ENCODE data around the gene SNX24.

SNX24 gene, protein sequence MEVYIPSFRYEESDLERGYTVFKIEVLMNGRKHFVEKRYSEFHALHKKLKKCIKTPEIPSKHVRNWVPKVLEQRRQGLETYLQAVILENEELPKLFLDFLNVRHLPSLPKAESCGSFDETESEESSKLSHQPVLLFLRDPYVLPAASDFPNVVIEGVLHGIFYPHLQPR

DNA sequence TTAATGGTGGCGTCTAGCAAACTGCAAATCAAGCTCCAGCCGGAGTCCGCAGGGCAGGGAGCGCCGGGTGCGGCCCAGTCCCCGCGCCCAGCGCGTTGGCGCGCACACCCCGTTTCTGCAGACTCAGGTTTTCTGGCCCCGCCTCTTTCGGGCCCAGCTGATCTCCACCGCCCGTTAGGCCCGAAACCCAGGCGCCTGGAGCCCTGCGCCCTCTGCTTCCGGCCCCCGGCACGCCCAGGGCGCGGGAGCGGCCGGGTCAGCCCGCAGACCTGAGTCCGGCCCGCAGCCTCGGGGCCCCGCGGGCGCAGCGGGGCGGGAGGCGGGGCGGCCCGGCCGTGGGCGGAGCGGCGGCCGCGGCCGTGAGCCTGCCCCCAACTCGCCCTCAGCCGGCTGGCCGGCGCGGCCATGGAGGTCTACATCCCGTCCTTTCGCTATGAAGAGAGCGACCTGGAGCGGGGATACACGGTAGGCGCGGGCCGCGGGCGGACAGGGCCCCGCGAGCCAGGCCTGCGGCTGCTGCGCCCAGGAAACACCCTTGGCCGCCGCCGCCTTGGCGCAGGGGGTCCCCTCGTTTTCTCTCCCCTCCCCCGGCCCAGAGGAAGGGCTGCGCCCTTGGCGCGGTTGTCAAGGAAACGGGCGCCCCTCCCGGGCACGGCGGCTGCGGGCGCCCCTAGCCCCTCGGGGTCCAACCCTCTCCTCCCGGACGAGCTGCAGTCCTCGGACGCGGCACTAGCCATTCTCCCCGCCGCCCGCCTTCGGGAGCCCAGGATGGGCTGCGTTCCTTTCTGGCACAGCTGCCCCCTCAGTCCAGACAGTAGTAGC lies at the start of gene SNX24:
Gene SNX24 (plus strand): TSS at position 385 of the 822 bp plus-strand sequence. CDS start 21 bp downstream, at position 406.
- peak within 1 kb of the TSS; percentile 71 for H3K4me3 ChIP-seq (ENCODE audit: low read length)
- no peak for TF ChIP-seq CTCF (conservative IDR thresholded peaks at IDR 0.05; ENCODE audit: low read length)
- DNase-seq (ENCODE audit: low read depth): peak; percentile 69

GRCh38 chr5:122805481-122805880 lies 39.9 kb upstream of the SNX24 start:
- peak; percentile 53 for DNase-seq (ENCODE audit: low read depth)
- TF ChIP-seq CTCF (conservative IDR thresholded peaks at IDR 0.05; ENCODE audit: low read length): no peak
- H3K4me3 ChIP-seq (ENCODE audit: low read length): no peak overlapping the region

DNA sequence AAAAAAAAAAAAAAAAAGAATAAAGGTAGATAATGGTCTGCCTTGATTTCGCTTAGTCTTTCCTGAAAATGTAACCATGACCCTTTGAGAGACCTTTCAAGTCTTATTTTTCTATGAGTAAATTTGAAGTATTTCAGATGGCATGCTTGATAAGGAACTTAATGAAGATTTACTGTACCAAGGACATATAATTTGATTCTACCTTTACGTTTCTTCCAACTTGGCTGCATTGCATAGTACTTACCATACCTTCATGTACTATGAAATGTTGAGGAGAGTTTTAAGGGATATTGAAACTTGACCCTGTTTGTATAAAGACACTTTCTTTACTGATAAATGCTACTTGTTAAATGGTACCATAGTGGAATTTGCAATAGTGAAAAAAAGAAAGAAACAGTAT lies 35.0 kb upstream of the SNX24 start:
- DNase-seq (ENCODE audit: low read depth): no peak
- no peak overlapping the region for H3K4me3 ChIP-seq (ENCODE audit: low read length)
- no peak for TF ChIP-seq CTCF (conservative IDR thresholded peaks at IDR 0.05; ENCODE audit: low read length)

DNA sequence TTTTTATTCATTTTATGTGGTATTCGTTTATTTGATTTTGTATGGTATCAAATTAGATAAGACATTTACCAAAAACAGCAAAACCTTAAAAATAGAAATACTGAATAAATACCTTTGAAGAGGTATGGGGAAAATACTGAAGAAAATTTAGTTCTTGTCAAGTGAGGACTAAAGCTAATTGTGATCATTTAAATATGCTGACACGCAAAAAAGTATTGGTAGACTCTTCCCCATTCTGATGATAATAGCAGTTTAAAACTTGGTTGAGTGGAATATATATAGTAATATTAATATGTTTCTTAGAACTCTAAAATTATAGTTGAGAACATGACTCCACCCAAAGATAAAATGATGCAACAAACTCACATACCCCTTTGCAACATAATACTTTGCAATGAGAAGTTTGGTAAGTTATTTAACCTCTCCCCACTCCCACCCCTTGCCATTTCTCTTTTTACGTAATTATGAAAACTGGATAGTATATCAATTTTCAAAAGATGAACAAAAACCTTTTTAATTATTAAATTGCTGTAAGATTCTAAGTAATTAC lies 30.1 kb upstream of the SNX24 start:
- no peak for TF ChIP-seq CTCF (conservative IDR thresholded peaks at IDR 0.05; ENCODE audit: low read length)
- no peak for DNase-seq (ENCODE audit: low read depth)
- H3K4me3 ChIP-seq (ENCODE audit: low read length): no peak overlapping the region

GRCh38 chr5:122816756-122817155 lies 28.7 kb upstream of the SNX24 start:
- DNase-seq (ENCODE audit: low read depth): no peak
- no peak for TF ChIP-seq CTCF (conservative IDR thresholded peaks at IDR 0.05; ENCODE audit: low read length)
- H3K4me3 ChIP-seq (ENCODE audit: low read length): no peak overlapping the region

DNA sequence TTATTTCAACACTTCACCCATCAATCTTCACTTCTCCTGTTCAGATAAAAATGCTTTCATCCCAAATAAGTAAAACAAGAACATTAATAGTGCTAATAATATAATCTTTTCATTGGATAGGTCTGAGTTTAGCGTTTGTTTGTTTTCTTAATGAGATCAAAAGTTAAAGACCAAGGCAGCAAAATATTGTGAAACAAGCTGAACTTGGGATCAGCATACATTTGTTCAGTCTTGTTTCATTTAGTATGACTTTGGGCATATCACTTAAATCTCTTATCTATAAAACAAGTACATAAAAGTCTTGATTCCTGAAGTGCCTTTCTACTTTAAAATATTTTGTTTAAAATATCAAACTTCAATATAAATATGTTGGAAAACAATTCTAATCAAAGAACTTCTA lies 13.4 kb upstream of the SNX24 start:
- DNase-seq (ENCODE audit: low read depth): no peak
- TF ChIP-seq CTCF (conservative IDR thresholded peaks at IDR 0.05; ENCODE audit: low read length): no peak
- no peak overlapping the region for H3K4me3 ChIP-seq (ENCODE audit: low read length)

GRCh38 chr5:122835681-122836080 lies 9.7 kb upstream of the SNX24 start:
- TF ChIP-seq CTCF (conservative IDR thresholded peaks at IDR 0.05; ENCODE audit: low read length): peak; percentile 23; the same call in 1 of the 2 replicates
- DNase-seq (ENCODE audit: low read depth): no peak
- no peak overlapping the region for H3K4me3 ChIP-seq (ENCODE audit: low read length)

Data from AG10803 (cell line).